ENCODE data around the gene ANKZF1.

ANKZF1 gene

GRCh38 chr2:219218217-219218731, 11.3 kb upstream of the ANKZF1 start:
- Histone ChIP-seq H3K27me3 (ENCODE audit: control insufficient read depth, insufficient read depth, low read length) (no peaks in the 10 kb centered on the region), H3K36me3 (ENCODE audit: control insufficient read depth, insufficient read depth, low read length) (peaks cover 22% of the 10 kb centered on the region), H3K4me1 (ENCODE audit: control insufficient read depth, insufficient read depth, low read length) (peaks cover 6% of the 10 kb centered on the region), H3K9me3 (ENCODE audit: control insufficient read depth, insufficient read depth, low read length) (no peaks in the 10 kb centered on the region), H3K4me3 (ENCODE audit: low read length) (peak overlapping the region; percentile 61), H3K27ac (ENCODE audit: low read length) (no peak overlapping the region)
- DNase-seq (ENCODE audit: low read depth, low spot score): no peak
- no CpG with 5 or more reads among the region's 37 CpGs for WGBS (ENCODE audit: insufficient coverage, insufficient read length)

- H3K9me3 ChIP-seq (ENCODE audit: control insufficient read depth, insufficient read depth, low read length): no peaks in the 10 kb centered on the region
- no peaks in the 10 kb centered on the region for H3K27me3 ChIP-seq (ENCODE audit: control insufficient read depth, insufficient read depth, low read length)
- peaks cover 6% of the 10 kb centered on the region for H3K4me1 ChIP-seq (ENCODE audit: control insufficient read depth, insufficient read depth, low read length)
- H3K27ac ChIP-seq (ENCODE audit: low read length): no peak within 1 kb of the TSS
- DNase-seq (ENCODE audit: low read depth, low spot score): peak; percentile 82
- peaks cover 28% of the 10 kb centered on the region for H3K36me3 ChIP-seq (ENCODE audit: control insufficient read depth, insufficient read depth, low read length)
- H3K4me3 ChIP-seq (ENCODE audit: low read length): peak within 1 kb of the TSS; percentile 61
- WGBS (ENCODE audit: insufficient coverage, insufficient read length): no CpG with 5 or more reads among the region's 71 CpGs
Observed at GRCh38 chr2:219218732-219219701, 10.6 kb upstream of the ANKZF1 start, which contains the start of gene ABCB6. Gene ABCB6 (minus strand): TSS chr2:219218958. CDS start chr2:219218673, 285 bp downstream.

DNA sequence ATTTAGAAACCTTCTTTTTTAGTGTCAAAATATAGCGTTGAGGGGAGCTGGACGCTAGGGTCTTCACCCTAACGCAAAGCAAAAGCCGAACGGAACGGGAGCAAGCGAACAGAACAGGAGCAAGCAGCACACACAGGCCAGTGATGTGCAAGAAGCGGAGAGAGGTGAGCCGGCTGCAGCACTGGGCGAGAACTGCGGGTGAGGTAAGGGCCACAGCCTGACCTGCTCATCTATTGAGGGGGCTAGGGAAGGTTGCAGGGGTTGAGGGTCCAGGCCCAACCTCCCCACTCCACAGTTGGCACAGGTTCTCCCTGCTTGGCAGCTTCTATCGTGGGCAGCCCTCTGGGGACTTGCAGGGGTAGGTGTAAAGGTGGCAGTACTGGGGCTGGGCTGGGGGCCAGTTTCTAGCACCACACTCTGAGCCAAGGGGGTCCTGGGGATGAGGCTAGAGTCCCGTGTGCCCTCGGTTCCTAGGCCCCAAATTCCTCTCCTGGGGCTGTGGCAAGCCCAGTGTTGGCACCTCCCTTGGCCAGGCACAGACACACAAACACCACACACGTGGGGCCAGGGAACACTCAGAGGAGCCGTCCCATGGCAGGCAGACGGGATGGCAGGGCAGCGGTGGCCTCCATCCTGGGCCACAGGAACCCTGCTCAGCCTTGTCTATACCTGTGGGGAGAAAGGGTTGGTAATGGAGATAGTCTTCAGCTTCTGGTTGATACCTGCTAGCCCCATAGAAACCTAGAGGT, 9.6 kb upstream of the ANKZF1 start:
- H3K4me3 ChIP-seq (ENCODE audit: low read length): no peak overlapping the region
- peaks cover 6% of the 10 kb centered on the region for H3K4me1 ChIP-seq (ENCODE audit: control insufficient read depth, insufficient read depth, low read length)
- no peaks in the 10 kb centered on the region for H3K27me3 ChIP-seq (ENCODE audit: control insufficient read depth, insufficient read depth, low read length)
- peaks cover 29% of the 10 kb centered on the region for H3K36me3 ChIP-seq (ENCODE audit: control insufficient read depth, insufficient read depth, low read length)
- WGBS (ENCODE audit: insufficient coverage, insufficient read length): no CpG with 5 or more reads among the region's 18 CpGs
- no peak for DNase-seq (ENCODE audit: low read depth, low spot score)
- no peak overlapping the region for H3K27ac ChIP-seq (ENCODE audit: low read length)
- H3K9me3 ChIP-seq (ENCODE audit: control insufficient read depth, insufficient read depth, low read length): no peaks in the 10 kb centered on the region

DNA sequence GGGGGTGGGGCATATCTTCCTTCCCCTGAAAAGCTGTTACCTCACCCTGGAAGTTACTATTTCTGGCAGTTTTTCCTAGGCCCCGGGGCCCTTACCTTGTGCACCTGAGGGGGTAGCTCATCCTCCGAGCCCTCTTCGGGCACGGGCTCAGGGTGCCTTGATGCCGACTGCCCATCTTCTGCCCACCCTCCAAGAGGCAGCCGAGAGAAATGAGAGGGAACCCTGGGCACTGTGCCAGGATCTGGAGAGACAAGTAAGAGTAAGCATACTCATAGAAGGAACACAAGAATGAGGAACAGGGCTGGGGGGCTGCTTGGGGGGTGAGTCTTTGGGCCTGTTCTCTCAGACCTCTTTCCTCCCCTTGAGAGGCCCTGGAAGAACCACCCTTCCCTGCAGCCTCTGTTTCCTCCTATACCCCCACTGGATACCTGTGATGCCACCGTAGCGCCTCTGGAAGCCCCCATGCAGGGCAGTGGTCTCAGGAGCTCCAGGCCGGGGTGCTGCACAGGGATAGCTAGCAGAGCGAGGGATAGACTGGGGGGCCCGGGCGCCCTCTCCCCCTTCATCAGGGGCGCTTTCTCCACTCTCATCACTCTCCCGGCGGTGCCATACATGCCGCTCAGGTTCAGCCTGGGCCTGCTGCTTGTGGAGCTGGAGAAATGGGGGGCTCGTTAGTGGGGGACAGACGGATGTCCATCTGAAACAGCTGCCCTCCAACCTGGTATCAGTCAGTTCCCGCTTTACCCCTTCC, 8.8 kb upstream of the ANKZF1 start:
- Histone ChIP-seq H3K36me3 (ENCODE audit: control insufficient read depth, insufficient read depth, low read length) (peaks cover 30% of the 10 kb centered on the region), H3K27ac (ENCODE audit: low read length) (no peak overlapping the region), H3K9me3 (ENCODE audit: control insufficient read depth, insufficient read depth, low read length) (no peaks in the 10 kb centered on the region), H3K4me3 (ENCODE audit: low read length) (no peak overlapping the region), H3K4me1 (ENCODE audit: control insufficient read depth, insufficient read depth, low read length) (peaks cover 6% of the 10 kb centered on the region), H3K27me3 (ENCODE audit: control insufficient read depth, insufficient read depth, low read length) (no peaks in the 10 kb centered on the region)
- no peak for DNase-seq (ENCODE audit: low read depth, low spot score)
- no CpG with 5 or more reads among the region's 19 CpGs for WGBS (ENCODE audit: insufficient coverage, insufficient read length)

- H3K27me3 ChIP-seq (ENCODE audit: control insufficient read depth, insufficient read depth, low read length): no peaks in the 10 kb centered on the region
- no peak for DNase-seq (ENCODE audit: low read depth, low spot score)
- no peaks in the 10 kb centered on the region for H3K9me3 ChIP-seq (ENCODE audit: control insufficient read depth, insufficient read depth, low read length)
- WGBS (ENCODE audit: insufficient coverage, insufficient read length): no CpG with 5 or more reads among the region's 16 CpGs
- no peak overlapping the region for H3K4me3 ChIP-seq (ENCODE audit: low read length)
- no peak overlapping the region for H3K27ac ChIP-seq (ENCODE audit: low read length)
- peaks cover 2% of the 10 kb centered on the region; the same call in 1 of the 2 replicates for H3K4me1 ChIP-seq (ENCODE audit: control insufficient read depth, insufficient read depth, low read length)
- peaks cover 30% of the 10 kb centered on the region for H3K36me3 ChIP-seq (ENCODE audit: control insufficient read depth, insufficient read depth, low read length)
Observed at GRCh38 chr2:219221957-219222518, 7.6 kb upstream of the ANKZF1 start.

DNA sequence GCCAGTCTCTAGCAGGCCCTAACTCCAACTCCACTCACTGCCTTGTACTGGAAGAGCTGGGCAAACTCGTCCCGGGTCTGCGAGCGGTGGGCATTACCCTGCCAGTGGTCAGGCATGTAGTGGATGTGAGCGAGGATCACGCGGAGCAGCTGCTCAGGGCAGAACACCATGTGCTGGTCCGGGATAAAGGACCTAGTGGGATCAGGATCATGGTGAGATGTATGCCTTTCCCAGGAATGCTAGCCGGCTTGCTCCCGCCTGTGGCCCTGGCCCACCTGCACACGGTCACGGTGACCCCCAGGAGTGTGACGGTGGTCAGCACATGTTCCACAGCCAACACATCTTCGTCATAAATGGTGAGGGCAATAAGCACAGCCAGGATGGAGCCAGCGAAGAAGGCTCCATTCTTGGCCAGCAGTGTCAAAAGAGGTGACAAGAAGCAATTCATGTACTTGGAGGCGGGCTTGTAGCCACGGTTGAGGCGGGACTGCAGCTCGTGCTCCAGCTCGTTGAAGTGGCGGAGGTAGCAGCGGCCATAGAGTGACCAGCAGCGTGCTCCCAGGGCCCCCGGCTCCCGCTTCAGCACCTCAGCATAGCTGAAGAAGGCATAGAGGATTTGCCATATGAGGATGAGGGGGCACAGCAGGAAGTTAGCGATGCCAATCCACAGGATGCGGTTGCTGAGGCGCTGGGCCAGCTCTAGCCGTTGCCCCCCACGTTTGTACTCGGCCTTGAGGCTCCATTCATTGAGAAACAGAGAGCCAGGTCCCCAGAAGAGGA, 5.6 kb upstream of the ANKZF1 start:
- H3K27ac ChIP-seq (ENCODE audit: low read length): no peak overlapping the region
- peaks cover 30% of the 10 kb centered on the region for H3K36me3 ChIP-seq (ENCODE audit: control insufficient read depth, insufficient read depth, low read length)
- no CpG with 5 or more reads among the region's 31 CpGs for WGBS (ENCODE audit: insufficient coverage, insufficient read length)
- no peak for DNase-seq (ENCODE audit: low read depth, low spot score)
- no peaks in the 10 kb centered on the region for H3K27me3 ChIP-seq (ENCODE audit: control insufficient read depth, insufficient read depth, low read length)
- H3K9me3 ChIP-seq (ENCODE audit: control insufficient read depth, insufficient read depth, low read length): no peaks in the 10 kb centered on the region
- H3K4me3 ChIP-seq (ENCODE audit: low read length): no peak overlapping the region
- 0 out of 2 replicates have a peak, but pooled peaks cover 3% of the 10 kb centered on the region for H3K4me1 ChIP-seq (ENCODE audit: control insufficient read depth, insufficient read depth, low read length)

GRCh38 chr2:219225350-219225749, 4.3 kb upstream of the ANKZF1 start:
- Histone ChIP-seq H3K27me3 (ENCODE audit: control insufficient read depth, insufficient read depth, low read length) (no peaks in the 10 kb centered on the region), H3K36me3 (ENCODE audit: control insufficient read depth, insufficient read depth, low read length) (peaks cover 30% of the 10 kb centered on the region), H3K4me1 (ENCODE audit: control insufficient read depth, insufficient read depth, low read length) (0 out of 2 replicates have a peak, but pooled peaks cover 3% of the 10 kb centered on the region), H3K27ac (ENCODE audit: low read length) (no peak overlapping the region), H3K9me3 (ENCODE audit: control insufficient read depth, insufficient read depth, low read length) (no peaks in the 10 kb centered on the region), H3K4me3 (ENCODE audit: low read length) (no peak overlapping the region)
- WGBS (ENCODE audit: insufficient coverage, insufficient read length): no CpG with 5 or more reads among the region's 3 CpGs
- DNase-seq (ENCODE audit: low read depth, low spot score): no peak

GRCh38 chr2:219228041-219228910, 1.3 kb upstream of the ANKZF1 start:
- 0 out of 2 replicates have a peak, but pooled peaks cover 3% of the 10 kb centered on the region for H3K4me1 ChIP-seq (ENCODE audit: control insufficient read depth, insufficient read depth, low read length)
- peaks cover 21% of the 10 kb centered on the region for H3K36me3 ChIP-seq (ENCODE audit: control insufficient read depth, insufficient read depth, low read length)
- no CpG with 5 or more reads among the region's 7 CpGs for WGBS (ENCODE audit: insufficient coverage, insufficient read length)
- H3K27me3 ChIP-seq (ENCODE audit: control insufficient read depth, insufficient read depth, low read length): no peaks in the 10 kb centered on the region
- no peak for DNase-seq (ENCODE audit: low read depth, low spot score)
- no peak overlapping the region for H3K27ac ChIP-seq (ENCODE audit: low read length)
- H3K9me3 ChIP-seq (ENCODE audit: control insufficient read depth, insufficient read depth, low read length): no peaks in the 10 kb centered on the region
- H3K4me3 ChIP-seq (ENCODE audit: low read length): peak overlapping the region; percentile 89; the same call in 1 of the 2 replicates

Measured in iPS DF 6.9 (cell line).